ENCODE data around the gene GALNT18.

The GALNT18 gene

DNA sequence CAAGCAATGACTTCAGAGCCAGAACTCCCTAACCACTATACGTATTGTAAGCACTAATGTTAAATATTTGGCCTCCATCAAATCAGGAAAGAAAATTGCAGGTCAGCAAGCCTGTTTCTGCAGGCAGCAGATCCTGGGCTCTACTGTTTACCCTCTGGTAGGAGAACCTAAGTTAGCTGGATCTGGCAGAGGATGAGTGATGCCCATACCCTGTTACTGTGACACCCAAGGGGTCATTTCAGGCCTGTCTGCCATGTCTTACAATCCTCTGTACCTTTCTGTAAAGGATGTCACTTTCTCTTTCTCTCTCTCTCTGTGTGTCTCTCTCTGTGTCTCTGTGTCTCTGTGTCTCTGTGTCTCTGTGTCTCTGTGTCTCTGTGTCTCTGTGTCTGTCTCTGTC lies 375.6 kb downstream of the GALNT18 start:
- no peak overlapping the region for H2BK15ac ChIP-seq (ENCODE audit: low read length)
- no peaks in the 10 kb centered on the region for H3K79me1 ChIP-seq (ENCODE audit: low read depth, low read length)
- H2BK12ac ChIP-seq (ENCODE audit: low read length), result no peak overlapping the region
- no peak overlapping the region for H3K4ac ChIP-seq (ENCODE audit: low read length)
- H3K27ac ChIP-seq (replicated peaks; ENCODE audit: low read length), result no peak overlapping the region
- H3K9ac ChIP-seq (ENCODE audit: low read depth, low read length, poor library complexity), result no peak overlapping the region
- H3K4me3 ChIP-seq (ENCODE audit: low read length in 2 of 2), result no peak overlapping the region
- no peaks in the 10 kb centered on the region for H3K36me3 ChIP-seq (replicated peaks in 1 of 2; ENCODE audit: control insufficient read depth in 2 of 2, insufficient read depth in 2 of 2, low read length in 2 of 2)
- H4K8ac ChIP-seq (ENCODE audit: low read depth, low read length), result no peak overlapping the region
- no peak overlapping the region for H3K23ac ChIP-seq (ENCODE audit: low read depth, low read length, poor library complexity)
- H3K4me2 ChIP-seq (ENCODE audit: insufficient read depth, low read length, poor library complexity, severe bottlenecking), result no peak overlapping the region
- H3K27me3 ChIP-seq (ENCODE audit: control insufficient read depth in 3 of 3, insufficient read depth in 3 of 3, low read depth in 1 of 3, low read length in 3 of 3), result no peaks in the 10 kb centered on the region
- H2AK5ac ChIP-seq (ENCODE audit: low read depth, low read length), result no peak overlapping the region
- no peak overlapping the region for H4K91ac ChIP-seq (ENCODE audit: low read depth, low read length, poor library complexity)
- no peak overlapping the region for H3K14ac ChIP-seq (ENCODE audit: low read length)
- no peak overlapping the region for H3K18ac ChIP-seq (ENCODE audit: low read length)
- WGBS, 2 donors (ENCODE audit: extremely low coverage in 2 of 2, insufficient read length in 2 of 2, insufficient replicate concordance in 1 of 2), result no CpG with 5 or more reads among the region's 1 CpG
- H2AFZ ChIP-seq (ENCODE audit: low read length), result no peak overlapping the region
- no peak for DNase-seq (ENCODE audit: low spot score)
- H2BK120ac ChIP-seq (ENCODE audit: low read depth, low read length), result no peak overlapping the region
- peaks cover 13 to 17% of the 10 kb centered on the region in 2 donors for H3K4me1 ChIP-seq (ENCODE audit: control insufficient read depth in 2 of 2, insufficient read depth in 1 of 2, low read depth in 1 of 2, low read length in 2 of 2)
- H2BK5ac ChIP-seq (ENCODE audit: low read length), result no peak overlapping the region
- no peaks in the 10 kb centered on the region for H3K9me3 ChIP-seq (replicated peaks in 1 of 2; ENCODE audit: control insufficient read depth in 2 of 2, insufficient read depth in 1 of 2, low read depth in 1 of 2, low read length in 2 of 2)

DNA sequence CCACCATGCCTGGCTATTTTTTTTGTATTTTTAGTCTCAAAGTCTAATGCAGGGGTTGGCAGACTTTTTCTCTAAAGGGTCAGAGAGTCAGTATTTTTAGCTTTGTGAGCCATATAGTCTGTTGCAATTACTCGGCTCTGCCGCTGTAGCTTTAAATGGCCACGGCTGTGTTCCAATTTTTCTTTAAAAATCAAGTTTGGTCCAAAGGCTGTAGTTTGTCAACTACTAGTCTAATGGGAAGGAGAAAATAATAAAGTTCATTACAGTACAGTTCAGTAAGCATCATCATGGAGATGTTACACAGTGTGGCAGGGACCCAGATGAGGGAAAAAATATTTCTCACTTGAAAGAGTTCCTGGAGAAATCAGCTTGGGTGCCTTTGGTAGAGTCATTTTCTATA lies 376.4 kb downstream of the GALNT18 start:
- Histone ChIP-seq H2BK12ac (ENCODE audit: low read length) (no peak overlapping the region), H3K4me2 (ENCODE audit: insufficient read depth, low read length, poor library complexity, severe bottlenecking) (no peak overlapping the region), H2AFZ (ENCODE audit: low read length) (no peak overlapping the region), H3K79me1 (ENCODE audit: low read depth, low read length) (no peaks in the 10 kb centered on the region), H3K4me3 (ENCODE audit: low read length in 2 of 2) (no peak overlapping the region), H2AK5ac (ENCODE audit: low read depth, low read length) (no peak overlapping the region), H3K18ac (ENCODE audit: low read length) (no peak overlapping the region), H3K27me3 (ENCODE audit: control insufficient read depth in 3 of 3, insufficient read depth in 3 of 3, low read depth in 1 of 3, low read length in 3 of 3) (no peaks in the 10 kb centered on the region), H3K23ac (ENCODE audit: low read depth, low read length, poor library complexity) (no peak overlapping the region), H3K4ac (ENCODE audit: low read length) (no peak overlapping the region), H3K4me1 (ENCODE audit: control insufficient read depth in 2 of 2, insufficient read depth in 1 of 2, low read depth in 1 of 2, low read length in 2 of 2) (peaks cover 13 to 17% of the 10 kb centered on the region in 2 donors), H2BK15ac (ENCODE audit: low read length) (no peak overlapping the region), H2BK5ac (ENCODE audit: low read length) (no peak overlapping the region), H2BK120ac (ENCODE audit: low read depth, low read length) (no peak overlapping the region), H3K9ac (ENCODE audit: low read depth, low read length, poor library complexity) (no peak overlapping the region), H4K91ac (ENCODE audit: low read depth, low read length, poor library complexity) (no peak overlapping the region), H3K27ac (replicated peaks; ENCODE audit: low read length) (no peak overlapping the region), H3K9me3 (replicated peaks in 1 of 2; ENCODE audit: control insufficient read depth in 2 of 2, insufficient read depth in 1 of 2, low read depth in 1 of 2, low read length in 2 of 2) (no peaks in the 10 kb centered on the region), H4K8ac (ENCODE audit: low read depth, low read length) (no peak overlapping the region), H3K14ac (ENCODE audit: low read length) (no peak overlapping the region), H3K36me3 (replicated peaks in 1 of 2; ENCODE audit: control insufficient read depth in 2 of 2, insufficient read depth in 2 of 2, low read length in 2 of 2) (no peaks in the 10 kb centered on the region)
- DNase-seq (ENCODE audit: low spot score), result no peak
- WGBS, 2 donors (ENCODE audit: extremely low coverage in 2 of 2, insufficient read length in 2 of 2, insufficient replicate concordance in 1 of 2), result no CpG with 5 or more reads among the region's 3 CpGs

DNA sequence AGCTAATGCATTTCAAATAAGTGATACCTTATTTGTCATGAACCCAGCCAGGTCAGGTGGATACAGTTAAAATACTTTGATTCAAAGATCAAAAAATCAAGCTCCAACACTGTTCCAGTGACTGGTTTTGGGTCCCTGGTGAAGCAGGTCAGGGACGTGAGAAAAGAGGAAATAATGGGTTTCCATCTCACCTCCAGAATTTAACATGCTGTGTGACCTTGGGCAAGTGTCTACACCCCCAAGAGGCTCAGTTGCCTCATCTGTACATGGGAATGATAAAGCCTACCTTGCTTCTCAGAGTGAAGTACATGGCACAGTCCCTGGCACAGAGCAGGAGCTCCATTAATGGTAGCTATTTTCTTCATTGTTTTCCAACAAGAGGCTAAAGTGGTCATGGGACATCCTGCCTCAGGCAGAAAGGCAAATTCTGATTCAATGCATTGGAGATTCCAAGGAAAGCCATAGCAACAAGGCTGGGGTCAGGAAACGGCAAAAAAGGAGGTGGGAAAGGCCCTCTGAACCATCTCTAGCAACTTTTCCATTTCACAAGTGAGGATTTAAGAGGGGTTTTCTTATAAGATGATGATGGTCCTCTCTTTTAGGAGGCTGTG lies 377.2 kb downstream of the GALNT18 start:
- Histone ChIP-seq H2AFZ (ENCODE audit: low read length) (no peak overlapping the region), H2AK5ac (ENCODE audit: low read depth, low read length) (no peak overlapping the region), H2BK5ac (ENCODE audit: low read length) (no peak overlapping the region), H3K27me3 (ENCODE audit: control insufficient read depth in 3 of 3, insufficient read depth in 3 of 3, low read depth in 1 of 3, low read length in 3 of 3) (no peaks in the 10 kb centered on the region), H3K9ac (ENCODE audit: low read depth, low read length, poor library complexity) (no peak overlapping the region), H3K27ac (replicated peaks; ENCODE audit: low read length) (peak overlapping the region; percentile 62), H4K8ac (ENCODE audit: low read depth, low read length) (no peak overlapping the region), H2BK120ac (ENCODE audit: low read depth, low read length) (no peak overlapping the region), H3K4ac (ENCODE audit: low read length) (no peak overlapping the region), H3K4me1 (ENCODE audit: control insufficient read depth in 2 of 2, insufficient read depth in 1 of 2, low read depth in 1 of 2, low read length in 2 of 2) (peaks cover 13 to 17% of the 10 kb centered on the region in 2 donors), H3K4me3 (ENCODE audit: low read length in 2 of 2) (no peak overlapping the region), H3K9me3 (replicated peaks in 1 of 2; ENCODE audit: control insufficient read depth in 2 of 2, insufficient read depth in 1 of 2, low read depth in 1 of 2, low read length in 2 of 2) (no peaks in the 10 kb centered on the region), H4K91ac (ENCODE audit: low read depth, low read length, poor library complexity) (peak overlapping the region; percentile 58), H3K4me2 (ENCODE audit: insufficient read depth, low read length, poor library complexity, severe bottlenecking) (no peak overlapping the region), H3K18ac (ENCODE audit: low read length) (no peak overlapping the region), H2BK12ac (ENCODE audit: low read length) (no peak overlapping the region), H3K23ac (ENCODE audit: low read depth, low read length, poor library complexity) (no peak overlapping the region), H3K79me1 (ENCODE audit: low read depth, low read length) (no peaks in the 10 kb centered on the region), H2BK15ac (ENCODE audit: low read length) (no peak overlapping the region), H3K14ac (ENCODE audit: low read length) (no peak overlapping the region), H3K36me3 (replicated peaks in 1 of 2; ENCODE audit: control insufficient read depth in 2 of 2, insufficient read depth in 2 of 2, low read length in 2 of 2) (no peaks in the 10 kb centered on the region)
- no CpG with 5 or more reads among the region's 2 CpGs for WGBS, 2 donors (ENCODE audit: extremely low coverage in 2 of 2, insufficient read length in 2 of 2, insufficient replicate concordance in 1 of 2)
- DNase-seq (ENCODE audit: low spot score), result no peak

DNA sequence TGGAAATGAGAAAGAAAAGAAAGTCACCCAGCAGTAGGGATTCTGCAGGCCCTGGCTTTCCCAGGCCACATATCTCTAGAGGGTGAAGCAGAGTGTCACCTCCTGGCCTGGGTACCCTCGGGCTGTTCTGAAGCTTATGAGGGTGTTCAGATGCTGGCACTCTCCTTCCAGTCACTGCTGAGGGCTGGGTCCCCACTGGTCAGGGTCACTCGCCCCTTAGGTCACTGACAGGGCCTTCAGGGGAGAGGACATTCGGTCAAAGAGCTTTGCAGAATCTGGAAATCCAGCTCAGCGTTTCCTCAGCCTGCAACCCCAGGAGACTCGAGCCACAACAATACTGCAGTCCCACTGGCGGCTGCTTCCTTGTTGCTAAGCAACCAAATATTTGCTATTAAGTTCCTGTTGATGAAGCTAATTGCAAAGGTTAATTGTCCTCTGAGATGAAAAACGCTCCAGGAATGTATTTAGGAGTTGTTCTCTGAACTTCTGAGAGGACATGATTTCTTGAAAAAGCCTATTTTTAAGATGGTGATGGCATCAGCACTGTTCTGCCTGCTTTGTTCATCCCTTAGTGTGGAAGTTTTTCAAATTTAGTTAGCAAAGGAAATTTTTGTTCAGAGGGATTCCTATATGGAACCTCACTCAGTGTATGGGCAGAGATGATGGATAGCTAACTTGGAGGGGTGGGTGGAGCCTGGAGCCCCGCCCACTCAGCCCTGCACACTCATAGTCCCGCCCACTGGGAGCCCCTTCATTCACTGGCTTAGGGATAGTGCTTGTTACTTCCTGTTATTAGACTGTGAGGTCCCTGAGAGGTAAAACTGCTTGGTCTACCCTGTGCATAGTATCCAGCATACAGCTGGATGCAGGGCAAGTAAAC lies 378.0 kb downstream of the GALNT18 start:
- Histone ChIP-seq H3K4me1 (ENCODE audit: control insufficient read depth in 2 of 2, insufficient read depth in 1 of 2, low read depth in 1 of 2, low read length in 2 of 2) (peaks cover 13 to 17% of the 10 kb centered on the region in 2 donors), H3K9me3 (replicated peaks in 1 of 2; ENCODE audit: control insufficient read depth in 2 of 2, insufficient read depth in 1 of 2, low read depth in 1 of 2, low read length in 2 of 2) (no peaks in the 10 kb centered on the region), H2AFZ (ENCODE audit: low read length) (peak overlapping the region; percentile 54), H3K18ac (ENCODE audit: low read length) (no peak overlapping the region), H4K8ac (ENCODE audit: low read depth, low read length) (no peak overlapping the region), H2AK5ac (ENCODE audit: low read depth, low read length) (no peak overlapping the region), H3K14ac (ENCODE audit: low read length) (no peak overlapping the region), H2BK120ac (ENCODE audit: low read depth, low read length) (no peak overlapping the region), H3K4ac (ENCODE audit: low read length) (no peak overlapping the region), H3K36me3 (replicated peaks in 1 of 2; ENCODE audit: control insufficient read depth in 2 of 2, insufficient read depth in 2 of 2, low read length in 2 of 2) (no peaks in the 10 kb centered on the region), H3K4me3 (ENCODE audit: low read length in 2 of 2) (no peak overlapping the region), H3K4me2 (ENCODE audit: insufficient read depth, low read length, poor library complexity, severe bottlenecking) (no peak overlapping the region), H3K27me3 (ENCODE audit: control insufficient read depth in 3 of 3, insufficient read depth in 3 of 3, low read depth in 1 of 3, low read length in 3 of 3) (no peaks in the 10 kb centered on the region), H2BK5ac (ENCODE audit: low read length) (peak overlapping the region; percentile 7), H3K79me1 (ENCODE audit: low read depth, low read length) (no peaks in the 10 kb centered on the region), H4K91ac (ENCODE audit: low read depth, low read length, poor library complexity) (no peak overlapping the region), H3K9ac (ENCODE audit: low read depth, low read length, poor library complexity) (no peak overlapping the region), H3K27ac (replicated peaks; ENCODE audit: low read length) (peak overlapping the region; percentile 62), H3K23ac (ENCODE audit: low read depth, low read length, poor library complexity) (no peak overlapping the region), H2BK12ac (ENCODE audit: low read length) (no peak overlapping the region), H2BK15ac (ENCODE audit: low read length) (no peak overlapping the region)
- peak; percentile 68 for DNase-seq (ENCODE audit: low spot score)
- WGBS, 2 donors (ENCODE audit: extremely low coverage in 2 of 2, insufficient read length in 2 of 2, insufficient replicate concordance in 1 of 2), result no CpG with 5 or more reads among the region's 9 CpGs

Data from neuronal stem cell (in vitro differentiated cells).